ENCODE data around the gene ATF7.
A peak's percentile ranks its signal among the peaks of the same experiment; 100 is the strongest.

ATF7 gene

DNA sequence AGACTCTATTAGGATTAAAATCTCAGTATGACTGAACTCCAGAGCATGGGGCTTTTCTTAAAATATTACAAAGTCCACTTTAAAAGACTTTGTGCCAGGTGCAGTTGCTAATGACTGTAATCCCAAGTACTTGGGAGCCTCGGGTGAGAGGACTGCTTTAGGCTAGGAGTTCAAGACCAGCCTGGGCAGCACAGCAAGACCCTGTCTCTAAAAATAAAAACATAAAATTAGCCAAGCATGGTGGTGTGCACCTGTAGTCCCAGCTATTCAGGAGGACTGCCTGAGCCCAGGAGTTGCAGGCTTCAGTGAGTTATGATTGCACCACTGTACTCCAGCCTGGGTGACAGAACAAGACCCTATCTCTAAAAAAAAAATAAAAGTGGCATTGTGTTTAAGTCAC is 33.2 kb downstream of the ATF7 start:
- TF ChIP-seq GATA2 (IDR thresholded peaks at IDR 0.05; ENCODE audit: low read depth, low read length) = no peak
- no peak for TF ChIP-seq GATA3 (IDR thresholded peaks at IDR 0.05; ENCODE audit: low read depth, low read length)

DNA sequence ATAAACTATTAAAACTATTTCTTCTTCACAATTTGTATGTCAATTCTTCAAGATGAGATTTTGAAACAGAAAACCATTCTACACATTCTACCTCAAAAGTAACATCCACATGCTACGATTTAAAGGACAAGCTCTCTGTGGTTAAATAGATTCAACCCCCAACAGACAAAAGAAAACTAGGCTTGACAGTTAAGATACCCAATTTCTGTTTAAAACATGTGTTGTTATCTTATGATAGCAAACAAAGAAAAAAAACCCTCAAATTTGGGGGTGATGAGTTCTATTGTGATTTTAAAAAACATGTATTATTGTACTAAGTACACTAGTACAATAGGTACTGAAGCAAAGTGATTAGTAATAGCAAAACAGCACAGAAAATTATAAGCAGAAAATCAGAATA is 33.8 kb downstream of the ATF7 start:
- TF ChIP-seq GATA2 (IDR thresholded peaks at IDR 0.05; ENCODE audit: low read depth, low read length) (no peak), GATA3 (IDR thresholded peaks at IDR 0.05; ENCODE audit: low read depth, low read length) (no peak)

DNA sequence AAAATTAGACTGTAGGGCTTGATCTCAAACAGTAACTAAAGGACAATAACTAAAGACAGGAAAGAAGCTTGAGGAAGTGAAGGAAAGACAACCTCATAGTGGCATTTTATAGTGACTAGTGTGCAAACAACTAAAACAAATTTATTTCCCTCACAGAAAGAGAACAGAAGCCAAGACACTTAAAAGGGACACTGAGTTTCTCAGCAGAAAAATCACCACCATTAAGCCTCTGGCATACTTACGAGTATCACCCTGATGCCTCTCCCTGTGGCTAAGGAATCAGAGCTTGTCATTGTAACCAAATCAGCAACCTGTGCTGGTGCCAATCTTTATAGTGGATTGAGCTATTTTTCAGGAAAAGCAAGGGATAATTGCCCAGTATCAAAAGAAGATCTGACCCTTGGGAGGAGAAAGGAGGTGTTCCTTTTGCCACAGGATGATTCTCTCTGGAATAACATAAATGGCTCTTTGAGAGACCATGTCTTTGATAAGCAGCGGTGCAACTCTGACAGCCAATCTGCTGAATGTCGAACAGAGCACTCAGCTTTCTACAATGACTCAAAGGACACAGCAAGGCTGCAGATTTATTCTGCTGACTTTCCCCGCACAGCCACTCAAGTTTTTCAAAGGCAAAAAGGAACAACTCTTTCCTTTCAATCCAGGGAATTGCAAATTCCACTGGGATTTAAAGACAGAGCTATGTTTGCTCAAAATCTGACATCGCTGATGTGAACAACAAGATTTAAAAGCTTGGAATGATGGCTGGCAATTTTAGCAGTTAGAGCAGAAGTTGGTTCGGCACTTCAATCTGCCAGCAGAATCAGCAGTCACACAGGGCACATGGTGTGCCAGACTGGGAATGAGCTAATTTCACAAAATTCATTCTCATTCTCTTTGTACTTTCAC is 34.6 kb downstream of the ATF7 start:
- TF ChIP-seq GATA2 (IDR thresholded peaks at IDR 0.05; ENCODE audit: low read depth, low read length) (peak; percentile 25), GATA3 (IDR thresholded peaks at IDR 0.05; ENCODE audit: low read depth, low read length) (no peak; the same call in 1 of the 2 replicates)

DNA sequence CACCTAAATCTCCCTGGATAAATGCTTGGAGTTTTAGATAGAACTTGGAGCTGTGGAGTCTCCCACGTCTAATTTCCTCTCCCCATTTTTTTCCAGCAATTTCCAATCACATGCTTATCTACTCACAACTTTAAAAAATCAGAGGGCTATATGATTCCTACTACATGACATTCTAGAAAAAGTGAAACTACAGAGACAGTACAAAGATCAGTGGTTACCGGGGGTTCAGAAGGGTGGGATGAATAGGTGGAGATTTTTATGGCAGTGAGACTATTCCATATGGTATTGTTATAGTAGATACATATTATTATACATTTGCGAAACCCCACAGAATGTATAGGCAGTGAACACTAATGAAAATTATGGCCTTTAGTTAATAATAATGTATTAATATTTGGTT is 35.5 kb downstream of the ATF7 start:
- TF ChIP-seq GATA3 (IDR thresholded peaks at IDR 0.05; ENCODE audit: low read depth, low read length) = no peak
- no peak for TF ChIP-seq GATA2 (IDR thresholded peaks at IDR 0.05; ENCODE audit: low read depth, low read length)

DNA sequence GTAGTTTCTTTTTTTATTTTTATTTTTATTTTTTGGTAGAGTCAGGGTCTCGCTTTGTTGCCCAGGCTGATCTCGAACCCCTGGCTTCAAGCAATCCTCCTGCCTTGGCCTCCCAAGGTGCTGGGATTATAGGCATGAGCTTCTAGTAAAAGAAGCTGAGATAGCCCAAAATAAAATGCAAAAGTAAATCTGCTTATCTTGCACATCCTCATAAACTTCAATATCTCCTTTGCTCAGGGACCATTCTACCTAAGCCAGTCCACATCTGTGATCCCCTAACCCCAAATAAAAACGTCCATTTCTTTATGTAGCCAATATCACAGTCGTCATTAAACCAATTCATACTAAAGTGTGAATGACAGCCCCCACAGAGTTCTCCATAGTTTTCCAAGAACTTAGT is 36.3 kb downstream of the ATF7 start:
- no peak for TF ChIP-seq GATA3 (IDR thresholded peaks at IDR 0.05; ENCODE audit: low read depth, low read length)
- TF ChIP-seq GATA2 (IDR thresholded peaks at IDR 0.05; ENCODE audit: low read depth, low read length) = no peak

DNA sequence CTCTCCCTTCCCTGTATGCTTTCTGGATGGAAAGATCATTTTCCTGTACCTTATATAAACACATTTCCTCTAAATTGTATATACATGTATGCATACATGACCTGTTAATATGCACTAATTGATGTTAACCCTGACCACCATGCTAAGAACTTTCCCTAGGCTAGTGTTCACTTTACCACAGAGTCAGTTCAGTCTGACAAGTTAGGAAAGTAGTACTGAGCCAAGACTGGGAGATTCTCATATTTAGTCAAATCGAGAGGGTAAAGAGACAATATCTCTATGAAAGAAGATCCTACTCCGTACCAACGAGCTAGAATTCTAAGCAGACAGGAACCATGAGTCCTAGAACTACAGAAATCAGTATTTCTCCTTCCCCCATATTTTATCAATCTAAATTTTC is 36.8 kb downstream of the ATF7 start:
- TF ChIP-seq GATA2 (IDR thresholded peaks at IDR 0.05; ENCODE audit: low read depth, low read length) (no peak), GATA3 (IDR thresholded peaks at IDR 0.05; ENCODE audit: low read depth, low read length) (no peak)

DNA sequence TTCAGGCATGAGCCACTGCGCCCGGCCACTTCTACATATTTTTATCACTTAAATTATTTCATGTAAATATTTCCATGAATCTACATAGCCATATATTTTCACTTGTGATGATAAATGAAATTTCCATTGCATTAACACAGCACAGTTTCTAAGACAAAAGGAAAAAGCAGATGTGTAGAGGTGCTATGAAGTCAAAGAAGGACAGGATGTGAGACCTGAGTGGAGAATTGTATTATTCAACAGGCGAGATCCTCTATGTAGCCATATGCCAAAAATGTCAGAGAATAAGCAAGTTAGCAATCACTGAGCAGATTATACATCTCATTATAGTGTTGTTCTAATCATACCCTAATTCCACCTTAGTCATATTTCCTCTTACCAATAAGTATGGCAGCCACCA is 38.1 kb downstream of the ATF7 start:
- no peak for TF ChIP-seq GATA2 (IDR thresholded peaks at IDR 0.05; ENCODE audit: low read depth, low read length)
- TF ChIP-seq GATA3 (IDR thresholded peaks at IDR 0.05; ENCODE audit: low read depth, low read length) = no peak

DNA sequence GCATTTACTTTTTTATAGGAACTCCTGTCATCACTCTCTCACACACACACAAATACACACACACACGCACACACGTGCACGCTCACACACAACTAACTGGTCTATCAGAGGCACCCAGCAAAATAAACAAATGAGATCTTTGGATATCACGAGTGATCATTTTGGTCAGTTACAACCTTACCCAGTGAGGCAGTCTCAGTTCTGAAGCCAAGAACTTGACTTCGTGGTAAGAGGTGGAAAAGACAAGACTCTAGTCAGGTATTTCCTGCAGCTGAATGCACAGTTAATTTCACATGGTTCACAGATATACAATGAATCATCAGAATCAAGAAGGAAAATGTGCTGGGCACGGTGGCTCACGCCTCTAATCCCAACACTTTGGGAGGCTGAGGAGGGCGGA is 39.4 kb downstream of the ATF7 start:
- TF ChIP-seq GATA2 (IDR thresholded peaks at IDR 0.05; ENCODE audit: low read depth, low read length) (no peak), GATA3 (IDR thresholded peaks at IDR 0.05; ENCODE audit: low read depth, low read length) (no peak)

DNA sequence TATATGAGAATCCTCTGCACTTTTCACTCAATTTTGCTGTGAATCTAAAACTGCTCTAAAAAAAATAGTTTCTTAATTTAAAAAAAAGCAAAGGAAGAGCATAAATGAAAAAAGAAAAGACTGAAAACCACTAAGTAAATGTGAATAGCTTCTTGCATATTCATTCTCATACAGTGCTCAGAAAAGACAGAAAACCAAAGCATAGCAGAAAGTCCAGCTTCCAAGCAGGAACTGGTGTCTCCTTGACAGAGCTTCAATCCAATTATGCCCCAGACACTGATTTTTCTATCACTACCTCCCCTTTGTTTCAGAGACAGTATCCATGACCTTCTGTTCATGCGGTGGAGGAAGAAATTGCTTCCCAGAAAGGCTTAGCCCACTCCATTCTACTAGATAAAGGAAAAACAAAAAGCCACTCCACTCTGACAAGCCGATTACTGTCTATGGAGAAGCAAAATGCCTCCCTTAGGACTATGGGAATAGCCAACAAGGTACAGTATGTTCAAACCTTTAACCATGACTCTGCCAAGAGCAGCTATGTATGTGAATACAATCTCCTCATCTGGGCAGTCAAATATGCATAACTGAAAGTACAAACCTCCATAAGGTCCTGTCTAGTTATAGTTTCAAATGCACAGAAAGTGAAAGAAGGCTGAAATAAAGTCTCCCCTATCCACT is 40.6 kb downstream of the ATF7 start:
- TF ChIP-seq GATA2 (IDR thresholded peaks at IDR 0.05; ENCODE audit: low read depth, low read length) (no peak), GATA3 (IDR thresholded peaks at IDR 0.05; ENCODE audit: low read depth, low read length) (no peak)

DNA sequence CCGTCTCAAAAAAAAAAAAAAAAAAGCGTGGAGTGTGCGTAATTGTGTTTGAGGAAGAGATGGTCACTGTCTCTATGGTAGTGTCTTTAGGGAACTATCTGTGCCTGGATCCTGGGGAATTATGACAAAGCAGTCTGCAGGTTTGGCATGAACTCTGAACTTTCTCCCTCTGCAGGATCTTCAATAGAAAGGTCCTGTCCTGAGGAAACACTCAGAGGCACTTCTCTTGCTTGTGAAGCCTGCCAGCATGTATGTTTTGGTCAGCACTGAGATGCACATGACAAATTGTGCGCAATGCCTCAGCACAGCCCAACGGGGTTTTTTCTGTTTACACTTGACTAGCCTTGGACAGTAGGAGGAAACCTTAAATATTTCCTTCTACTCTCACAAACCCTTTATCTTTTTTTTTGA is 46.6 kb downstream of the ATF7 start:
- TF ChIP-seq GATA3 (IDR thresholded peaks at IDR 0.05; ENCODE audit: low read depth, low read length) (no peak), GATA2 (IDR thresholded peaks at IDR 0.05; ENCODE audit: low read depth, low read length) (no peak)

DNA sequence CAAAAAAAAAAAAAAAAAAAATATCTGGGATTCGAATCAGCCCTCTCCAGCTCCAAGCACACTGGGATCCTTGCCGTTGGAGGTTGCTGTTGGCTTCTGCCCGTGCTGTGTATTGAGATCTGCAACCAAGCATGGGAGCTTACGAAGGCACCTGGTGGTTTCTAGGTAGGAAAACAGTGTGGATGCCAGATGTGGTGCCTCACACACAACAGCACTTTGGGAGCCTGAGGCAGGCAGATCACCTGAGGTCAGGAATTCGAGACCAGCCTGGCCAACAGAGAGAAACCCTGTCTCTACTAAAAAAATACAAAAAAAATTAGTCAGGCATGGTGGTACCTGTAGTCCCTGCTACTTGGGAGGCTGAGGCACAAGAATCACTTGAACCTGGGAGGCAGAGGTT is 47.4 kb downstream of the ATF7 start:
- TF ChIP-seq GATA2 (IDR thresholded peaks at IDR 0.05; ENCODE audit: low read depth, low read length) = no peak
- TF ChIP-seq GATA3 (IDR thresholded peaks at IDR 0.05; ENCODE audit: low read depth, low read length) = no peak

DNA sequence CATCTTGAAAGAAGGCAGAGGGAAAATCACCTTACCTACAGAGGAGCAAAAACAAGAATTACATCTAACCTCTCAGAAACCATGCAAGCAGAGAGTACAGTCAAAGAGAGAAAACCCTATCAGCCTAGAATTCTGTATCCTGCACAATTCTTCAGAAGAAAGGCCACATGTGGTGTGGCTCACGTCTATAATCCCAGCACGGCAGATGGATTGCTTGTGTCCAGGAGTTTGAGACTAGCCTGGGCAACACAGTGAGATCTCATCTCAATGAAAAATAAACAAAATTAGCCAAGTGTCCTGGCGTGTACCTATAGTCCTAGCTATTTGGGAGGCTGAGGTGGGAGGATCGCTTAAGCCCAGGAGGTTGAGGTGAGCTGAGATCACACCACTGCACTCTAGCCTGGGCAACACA is 48.2 kb downstream of the ATF7 start:
- TF ChIP-seq GATA3 (IDR thresholded peaks at IDR 0.05; ENCODE audit: low read depth, low read length) (no peak), GATA2 (IDR thresholded peaks at IDR 0.05; ENCODE audit: low read depth, low read length) (no peak)

DNA sequence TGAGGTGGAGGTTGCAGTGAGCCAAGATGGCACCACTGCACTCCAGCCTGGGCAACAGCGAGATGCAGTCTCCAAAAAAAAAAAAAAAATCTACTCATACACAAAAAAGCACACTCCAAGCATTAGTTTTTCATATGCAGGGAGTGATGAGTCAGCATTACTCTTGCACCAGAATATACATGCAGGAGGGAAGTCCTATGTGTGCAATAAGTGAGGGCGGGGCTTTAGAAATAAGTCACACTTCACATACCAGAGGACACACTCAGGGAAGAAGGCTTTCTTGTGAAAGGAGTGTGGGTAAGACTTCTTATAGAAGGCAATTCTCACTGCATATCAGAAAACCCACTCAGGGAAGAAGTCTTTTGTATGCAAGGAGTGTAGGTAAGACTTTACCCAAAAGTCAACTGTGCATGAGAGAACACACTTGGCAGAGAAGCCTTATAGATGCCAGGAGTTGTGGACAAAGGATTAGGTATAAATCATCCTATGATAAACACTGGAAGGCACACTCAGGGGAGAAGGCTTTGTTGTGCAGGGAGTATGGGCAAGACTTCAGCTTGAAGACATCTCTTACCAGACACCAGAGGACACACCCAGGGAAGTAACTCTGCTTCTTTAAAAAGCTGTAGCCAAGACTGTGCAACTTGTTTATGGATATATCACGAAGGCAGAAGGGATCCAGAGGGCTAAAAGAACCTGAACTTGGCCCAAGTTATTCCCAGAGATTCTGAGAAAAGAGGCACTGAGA is 50.5 kb downstream of the ATF7 start:
- TF ChIP-seq GATA2 (IDR thresholded peaks at IDR 0.05; ENCODE audit: low read depth, low read length) = no peak
- no peak for TF ChIP-seq GATA3 (IDR thresholded peaks at IDR 0.05; ENCODE audit: low read depth, low read length)

DNA sequence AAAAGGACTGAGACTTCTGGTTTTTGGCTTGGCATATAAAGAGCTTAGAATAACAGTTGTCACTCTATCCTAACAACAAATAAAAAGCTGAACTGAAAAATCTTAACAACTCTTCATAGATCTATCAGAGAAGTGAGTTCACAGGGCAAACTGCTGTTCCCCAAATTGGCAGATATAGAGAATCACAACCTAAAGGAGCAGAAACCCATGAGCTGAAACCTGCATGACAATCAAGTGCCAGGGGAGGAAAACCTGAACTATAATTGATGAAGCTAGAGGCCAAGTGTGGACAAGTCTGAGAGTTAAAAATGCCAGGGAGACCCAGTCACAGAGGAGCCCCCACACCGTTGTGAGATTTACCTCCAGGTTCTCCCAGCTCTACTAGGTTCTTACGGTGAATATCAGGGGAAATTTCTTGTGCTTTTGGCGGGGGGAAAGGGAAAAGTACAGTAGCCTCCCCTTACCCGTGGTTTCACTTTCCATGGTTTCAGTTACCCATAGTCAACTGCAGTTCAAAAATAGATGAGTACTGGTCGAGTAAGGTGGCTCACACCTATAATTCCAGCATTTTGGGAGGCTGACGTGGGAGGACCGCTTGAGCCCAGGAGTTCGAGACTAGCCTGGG is 53.9 kb downstream of the ATF7 start:
- TF ChIP-seq GATA2 (IDR thresholded peaks at IDR 0.05; ENCODE audit: low read depth, low read length) = no peak
- no peak for TF ChIP-seq GATA3 (IDR thresholded peaks at IDR 0.05; ENCODE audit: low read depth, low read length)

Data from SH-SY5Y (cell line).